ENCODE data around the gene ZC2HC1B. TPM values are rescaled to one million over a fixed set of nuclear protein-coding genes. Genes with fewer than 3 reads are reported as not detected.
"Not testable (repeated sequence)": the region's sequence is repeated elsewhere in the genome, so short reads cannot be mapped to it uniquely, and the experiment has no call there.

ZC2HC1B gene
- not detected for polyA plus RNA-seq (ENCODE audit: insufficient read length in 4 of 4)

GRCh38 chr6:143864234-143864633, at the start of gene ZC2HC1B:
ZC2HC1B (plus strand) TSS chr6:143864474; CDS start chr6:143864540, 66 bp downstream.
- no peak for DNase-seq (ENCODE audit: low read depth in 4 of 4, low spot score in 3 of 4)

GRCh38 chr6:143817621-143818020, 46.7 kb upstream of the ZC2HC1B start:
- no peak for DNase-seq (ENCODE audit: low read depth in 4 of 4, low spot score in 3 of 4)

DNA sequence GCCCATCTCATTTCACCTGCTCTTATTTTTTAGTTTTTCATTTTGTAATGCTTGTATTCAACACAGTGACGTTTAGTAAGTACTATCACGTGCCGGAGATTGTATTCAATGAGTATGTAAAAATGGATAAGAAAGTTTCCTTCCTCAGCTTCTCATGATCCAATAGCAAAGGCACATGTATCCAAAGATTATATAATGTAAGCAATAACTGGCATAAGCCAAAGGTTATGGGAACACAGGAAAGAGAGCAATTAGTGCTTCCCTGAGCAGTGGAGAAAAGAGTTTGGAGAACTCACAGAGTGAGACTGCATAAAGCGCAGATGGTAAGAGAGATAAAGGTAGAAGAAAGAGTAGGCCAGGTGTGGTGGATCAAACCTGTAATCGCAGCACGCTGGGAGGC, 42.9 kb upstream of the ZC2HC1B start:
- DNase-seq (ENCODE audit: low read depth in 4 of 4, low spot score in 3 of 4) = no peak

DNA sequence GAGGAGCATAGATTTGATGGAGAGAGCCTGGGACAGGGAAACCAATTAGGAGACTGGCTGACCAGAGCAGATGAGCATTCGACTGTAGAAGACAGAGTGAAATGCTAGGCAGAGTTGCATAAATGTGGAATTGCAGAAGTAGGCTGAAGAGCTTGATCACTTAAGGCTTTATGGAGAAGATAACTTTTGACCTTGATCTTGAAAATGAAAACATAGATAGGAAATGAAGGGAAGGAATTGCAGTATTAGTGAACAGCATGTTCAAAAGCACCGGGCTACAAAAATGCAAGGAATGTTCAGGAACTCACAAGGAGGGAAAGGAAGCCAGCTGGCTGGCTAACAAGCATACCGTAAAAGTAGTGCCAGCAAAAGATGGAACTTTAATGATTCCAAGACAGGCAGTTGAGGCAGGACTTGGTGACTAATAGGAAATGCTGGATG, 41.7 kb upstream of the ZC2HC1B start:
- DNase-seq (ENCODE audit: low read depth in 4 of 4, low spot score in 3 of 4) = no peak

DNA sequence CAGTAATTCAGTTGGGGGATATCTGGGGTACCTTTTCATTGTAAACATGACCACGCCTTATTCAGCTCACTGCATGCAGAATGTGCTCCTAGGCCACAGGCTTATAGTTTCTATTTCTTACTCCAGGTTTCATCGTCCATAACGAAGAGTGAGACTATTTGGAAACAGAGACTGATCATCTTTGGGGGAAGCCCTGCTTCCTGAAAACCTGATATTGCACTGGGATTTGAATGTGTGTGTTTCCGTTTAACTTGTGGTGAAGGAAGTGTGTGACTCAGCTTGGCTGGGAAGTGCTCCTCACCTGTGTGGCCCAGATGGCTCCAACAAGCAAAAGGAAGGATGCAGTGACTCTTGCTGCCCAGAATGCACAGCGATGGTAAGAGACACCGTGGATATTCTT, 40.7 kb upstream of the ZC2HC1B start:
- DNase-seq (ENCODE audit: low read depth in 4 of 4, low spot score in 3 of 4) = no peak

GRCh38 chr6:143828572-143828971, 35.7 kb upstream of the ZC2HC1B start:
- no peak for DNase-seq (ENCODE audit: low read depth in 4 of 4, low spot score in 3 of 4)

DNA sequence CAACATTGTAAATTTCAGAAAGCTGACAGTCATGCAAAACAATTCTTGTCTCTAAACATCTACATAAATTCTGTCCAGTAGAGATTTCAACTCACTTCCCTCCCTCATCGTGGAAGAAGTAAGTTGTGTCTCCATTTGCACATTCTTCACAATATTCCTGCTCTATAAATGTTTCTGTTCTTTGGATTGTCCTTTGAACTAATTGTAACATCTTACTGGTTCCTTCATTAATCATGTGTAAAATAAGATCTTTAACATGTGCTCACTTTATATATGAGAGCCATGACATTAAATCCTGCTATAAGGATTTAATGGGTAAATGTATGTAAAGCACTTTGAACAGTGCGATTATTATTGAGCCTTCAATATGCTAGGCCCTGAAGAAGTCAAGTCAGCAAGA, 28.1 kb upstream of the ZC2HC1B start:
- DNase-seq (ENCODE audit: low read depth in 4 of 4, low spot score in 3 of 4) = no peak

DNA sequence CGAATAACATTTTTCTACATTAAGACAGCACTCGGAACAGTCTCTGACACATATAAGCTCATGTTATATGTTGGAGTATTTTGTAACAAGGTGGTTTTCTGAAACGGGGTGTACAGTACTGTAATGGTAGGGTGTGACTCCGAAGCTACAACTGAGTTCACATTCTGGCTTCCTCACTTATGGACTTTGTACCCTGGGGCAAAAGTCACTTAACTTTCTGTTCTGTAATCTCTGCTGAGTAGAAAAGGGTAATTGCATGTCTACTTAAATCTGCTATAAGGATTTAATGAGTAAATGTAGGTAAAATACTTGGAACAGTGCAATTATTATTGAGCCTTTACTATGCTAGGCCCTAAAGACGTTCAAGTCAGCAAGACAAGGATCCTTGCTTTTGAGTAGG, 25.9 kb upstream of the ZC2HC1B start:
- DNase-seq (ENCODE audit: low read depth in 4 of 4, low spot score in 3 of 4) = no peak

- DNase-seq (ENCODE audit: low read depth in 4 of 4, low spot score in 3 of 4) = no peak
Measured at GRCh38 chr6:143839196-143839595, 25.1 kb upstream of the ZC2HC1B start.

- no peak for DNase-seq (ENCODE audit: low read depth in 4 of 4, low spot score in 3 of 4)
Measured at GRCh38 chr6:143840595-143841265, 23.5 kb upstream of the ZC2HC1B start.

DNA sequence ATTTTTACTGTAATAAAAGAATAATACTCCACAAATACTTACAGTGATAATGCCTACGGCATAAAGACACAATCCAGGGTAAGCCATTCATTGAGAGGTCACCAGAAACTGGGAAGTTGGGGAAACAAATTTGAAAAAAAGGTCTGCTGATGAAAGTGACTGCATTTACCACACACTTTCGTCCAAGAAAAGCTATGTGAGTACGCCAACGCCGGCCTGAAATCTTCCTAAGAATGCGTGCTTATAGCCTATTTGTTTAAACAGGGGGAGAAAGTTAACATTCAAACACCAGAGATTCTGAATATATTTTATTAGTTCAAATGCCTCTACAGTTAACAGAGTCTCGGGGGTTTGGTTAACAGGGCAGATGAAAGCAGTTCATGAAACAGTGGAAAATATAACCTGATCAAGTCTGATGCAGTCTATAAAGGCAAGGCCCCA, 21.8 kb upstream of the ZC2HC1B start:
- no peak for DNase-seq (ENCODE audit: low read depth in 4 of 4, low spot score in 3 of 4)

DNA sequence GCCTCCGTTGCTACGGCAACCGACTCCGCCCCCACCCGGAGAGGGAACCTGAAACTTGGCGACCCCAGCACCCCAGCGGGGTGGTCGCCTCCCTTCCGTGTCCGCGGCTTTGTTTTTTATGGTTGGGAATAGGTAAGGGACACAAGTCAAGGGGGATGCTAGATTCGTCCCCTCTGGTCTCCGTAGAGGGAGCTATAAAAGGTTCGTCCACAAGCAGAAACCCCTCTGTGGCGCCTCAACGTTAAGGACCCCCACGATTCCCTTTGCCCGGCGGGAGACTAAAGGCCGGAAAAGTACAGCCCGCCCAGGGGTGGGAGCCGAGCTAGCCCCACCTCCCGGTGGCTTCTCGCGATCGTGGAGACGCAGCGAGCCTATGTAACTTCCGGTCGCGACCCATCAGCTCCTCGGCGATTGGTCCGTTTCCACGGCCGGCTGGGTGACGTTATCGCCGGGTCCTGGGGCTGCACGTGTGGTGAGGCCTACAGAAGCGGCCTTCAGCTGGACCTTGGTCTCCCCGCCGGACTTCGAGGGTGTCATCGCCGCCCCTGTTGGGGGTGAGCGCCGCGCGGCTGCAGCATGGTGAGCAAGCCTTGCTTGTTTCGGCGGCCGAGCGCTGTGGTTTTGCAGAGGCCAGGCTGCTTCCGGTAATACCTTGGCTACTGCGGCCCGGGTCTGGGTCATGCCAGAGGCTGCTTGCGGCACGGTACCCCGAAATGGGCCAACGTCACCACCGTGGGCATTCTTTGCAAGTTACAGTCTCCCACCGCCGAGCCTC, 21.2 kb upstream of the ZC2HC1B start, which contains the start of gene LTV1:
Gene LTV1 (plus strand): TSS at position 437 of the 775 bp plus-strand sequence. CDS start 140 bp downstream, at position 577.
- peak; percentile 93 to 95 (median 94) for DNase-seq (ENCODE audit: low read depth in 4 of 4, low spot score in 3 of 4)

DNA sequence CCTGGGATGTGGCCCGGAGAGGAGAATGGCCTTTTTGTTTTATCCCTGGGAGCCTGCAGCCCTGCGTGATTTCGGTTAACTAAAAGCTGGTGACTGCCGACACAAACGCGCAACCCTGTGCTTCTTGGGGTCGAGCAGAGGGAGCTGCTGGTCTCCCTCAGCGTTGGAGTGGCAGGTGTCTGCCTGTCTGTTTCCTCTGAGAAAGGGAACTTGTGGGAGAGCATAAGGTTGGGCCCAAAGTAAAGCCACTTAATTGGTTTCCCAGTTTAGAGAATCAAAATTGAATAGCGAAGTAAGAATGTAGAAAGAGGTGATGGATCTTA, 20.6 kb upstream of the ZC2HC1B start:
- no peak for DNase-seq (ENCODE audit: low read depth in 4 of 4, low spot score in 3 of 4)

DNA sequence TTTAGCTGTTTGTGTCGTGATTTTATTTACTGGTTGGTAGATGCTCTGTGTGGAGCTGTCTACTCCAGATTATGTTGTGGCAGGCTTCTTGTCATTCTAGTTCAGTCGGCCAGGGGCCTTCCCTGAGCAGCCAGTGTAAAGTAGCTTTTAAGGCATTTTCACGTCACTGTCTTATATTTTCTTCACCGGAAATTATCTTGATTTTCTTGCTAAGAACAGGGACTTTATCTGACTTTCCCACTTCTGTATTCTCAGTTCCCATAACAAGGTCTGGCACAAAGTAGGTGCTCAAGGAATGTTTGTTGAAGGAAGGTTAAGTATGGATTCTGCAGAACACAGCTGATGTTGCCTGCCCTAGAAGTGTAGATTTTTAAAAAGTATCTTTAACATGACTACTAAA, 20.3 kb upstream of the ZC2HC1B start:
- DNase-seq (ENCODE audit: low read depth in 4 of 4, low spot score in 3 of 4) = no peak

DNA sequence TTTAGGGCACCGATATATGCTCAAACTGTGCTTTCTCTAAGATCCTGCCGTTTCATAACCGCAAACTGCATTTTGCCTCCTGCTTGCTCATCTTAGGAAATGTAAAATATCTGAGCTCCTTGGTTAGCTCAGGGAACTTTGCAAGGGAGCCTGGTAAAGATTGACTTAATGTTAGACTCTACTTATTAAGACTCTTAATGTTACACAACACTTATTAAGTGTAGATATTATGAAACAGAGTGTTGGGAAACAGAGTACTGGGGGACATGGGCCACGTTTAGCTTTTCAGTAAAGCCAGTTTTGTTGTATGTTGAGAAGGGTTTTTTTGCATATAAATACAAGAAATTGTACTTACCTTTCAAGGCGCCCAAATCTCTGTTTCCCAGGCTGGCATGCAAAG, 19.2 kb upstream of the ZC2HC1B start:
- DNase-seq (ENCODE audit: low read depth in 4 of 4, low spot score in 3 of 4) = no peak

- DNase-seq (ENCODE audit: low read depth in 4 of 4, low spot score in 3 of 4) = not testable (repeated sequence)
Measured at GRCh38 chr6:143851706-143852105, 12.6 kb upstream of the ZC2HC1B start.

- not testable (repeated sequence) for DNase-seq (ENCODE audit: low read depth in 4 of 4, low spot score in 3 of 4)
Measured at GRCh38 chr6:143855057-143855456, 9.2 kb upstream of the ZC2HC1B start.

DNA sequence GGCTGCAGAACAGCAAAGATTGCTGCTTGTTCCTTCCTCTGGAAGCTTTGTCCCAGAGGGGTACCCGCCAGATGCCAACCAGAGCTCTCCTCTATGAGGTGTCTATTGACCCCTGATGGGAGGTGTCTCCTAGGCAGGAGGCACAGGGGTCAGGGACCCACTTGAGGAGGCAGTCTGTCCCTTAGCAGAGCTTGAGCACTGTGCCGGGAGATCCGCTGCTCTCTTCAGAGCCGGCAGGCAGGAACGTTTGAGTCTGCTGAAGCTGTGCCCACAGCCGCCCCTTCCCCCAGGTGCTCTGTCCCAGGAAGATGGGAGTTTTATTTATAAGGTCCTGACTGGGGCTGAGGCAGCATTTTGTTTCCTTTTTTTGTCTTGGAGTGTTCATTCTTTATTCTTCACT, 7.5 kb upstream of the ZC2HC1B start:
- not testable (repeated sequence) for DNase-seq (ENCODE audit: low read depth in 4 of 4, low spot score in 3 of 4)

- DNase-seq (ENCODE audit: low read depth in 4 of 4, low spot score in 3 of 4) = no peak
Measured at GRCh38 chr6:143857651-143858050, 6.6 kb upstream of the ZC2HC1B start.

GRCh38 chr6:143859891-143860660, 4.2 kb upstream of the ZC2HC1B start:
- DNase-seq (ENCODE audit: low read depth in 4 of 4, low spot score in 3 of 4) = no peak

- DNase-seq (ENCODE audit: low read depth in 4 of 4, low spot score in 3 of 4) = no peak
Measured at GRCh38 chr6:143863771-143864170, 503 bp upstream of the ZC2HC1B start.

Measured in left renal pelvis (tissue), 4 donors.